Colonic mucosa (tissue), 4 donors: ENCODE results near the gene FBN1. TPM values are rescaled to one million over a fixed set of nuclear protein-coding genes. Genes with fewer than 3 reads are reported as not detected.

Source experiments
- DNase-seq: peaks from one replicate; pipeline ENCODE4 v3.0.0-alpha.2; 2020
- H3K27ac ChIP-seq: fragments of 200-600 bp; one replicate; pipeline ENCODE4 v1.8.0; 2021
- H3K27me3 ChIP-seq: fragments of 200-600 bp; one replicate; pipeline ENCODE4 v1.8.0; 2021
- H3K36me3 ChIP-seq: fragments of 200-600 bp; one replicate; pipeline ENCODE4 v1.8.0; 2021
- H3K4me1 ChIP-seq: fragments of 200-600 bp; one replicate; pipeline ENCODE4 v1.8.0; 2021; ENCODE audit warnings: mild to moderate bottlenecking
- H3K4me3 ChIP-seq: fragments of 200-600 bp; one replicate; pipeline ENCODE4 v1.8.0; 2021
- H3K9ac ChIP-seq, 2 donors: one replicate each; pipeline ENCODE4 v1.7.0; 2013; ENCODE audit warnings: control low read depth in 2 of 2, low read depth in 2 of 2, low read length in 2 of 2
- H3K9me3 ChIP-seq: fragments of 200-600 bp; one replicate; pipeline ENCODE4 v1.8.0; 2021
- intact Hi-C: fragments of 100-400 bp; cut with DNase I; formaldehyde crosslinking; loops from one replicate; pipeline ENCODE4 v1.14.1; 2022
- total RNA-seq, 2 donors: library from RNA; stranded (reverse); fragmentation: NEBNext Ultra II Directional in 1 of 2; extraction: Animal tissue kit (Norgen Biotek cat#: 25700) in 1 of 2; gene quantifications; one replicate each; pipeline ENCODE4 v1.2.1, GENCODE V29; 2021
- TF ChIP-seq, protein P1 (sequence below): fragments of 200-600 bp; IDR thresholded peaks from one replicate; pipeline ENCODE4 v1.8.0; 2022; ENCODE audit warnings: antibody characterized with exemption, mild to moderate bottlenecking
- donor health status: healthy.
- donor health status: DM: no; HTN: no; CAD: no.
- donor health status: DM: no; HTN: no; CAD: no.

FBN1 gene
- total RNA-seq, 2 donors from 2014 or later: 6.6 to 19.5 TPM

- Histone ChIP-seq H3K36me3 (no peaks in the 10 kb centered on the region), H3K27ac (no peak overlapping the region), H3K4me3 (no peak overlapping the region), H3K27me3 (no peaks in the 10 kb centered on the region), H3K9me3 (no peaks in the 10 kb centered on the region), H3K9ac (no peak overlapping the region), H3K4me1 (no peaks in the 10 kb centered on the region)
- intact Hi-C loops: no loop called here
- TF ChIP-seq, protein P1, sequence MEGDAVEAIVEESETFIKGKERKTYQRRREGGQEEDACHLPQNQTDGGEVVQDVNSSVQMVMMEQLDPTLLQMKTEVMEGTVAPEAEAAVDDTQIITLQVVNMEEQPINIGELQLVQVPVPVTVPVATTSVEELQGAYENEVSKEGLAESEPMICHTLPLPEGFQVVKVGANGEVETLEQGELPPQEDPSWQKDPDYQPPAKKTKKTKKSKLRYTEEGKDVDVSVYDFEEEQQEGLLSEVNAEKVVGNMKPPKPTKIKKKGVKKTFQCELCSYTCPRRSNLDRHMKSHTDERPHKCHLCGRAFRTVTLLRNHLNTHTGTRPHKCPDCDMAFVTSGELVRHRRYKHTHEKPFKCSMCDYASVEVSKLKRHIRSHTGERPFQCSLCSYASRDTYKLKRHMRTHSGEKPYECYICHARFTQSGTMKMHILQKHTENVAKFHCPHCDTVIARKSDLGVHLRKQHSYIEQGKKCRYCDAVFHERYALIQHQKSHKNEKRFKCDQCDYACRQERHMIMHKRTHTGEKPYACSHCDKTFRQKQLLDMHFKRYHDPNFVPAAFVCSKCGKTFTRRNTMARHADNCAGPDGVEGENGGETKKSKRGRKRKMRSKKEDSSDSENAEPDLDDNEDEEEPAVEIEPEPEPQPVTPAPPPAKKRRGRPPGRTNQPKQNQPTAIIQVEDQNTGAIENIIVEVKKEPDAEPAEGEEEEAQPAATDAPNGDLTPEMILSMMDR: no peak
- DNase-seq: no peak
Measured at GRCh38 chr15:48432688-48433087, 212.8 kb downstream of the FBN1 start.

DNA sequence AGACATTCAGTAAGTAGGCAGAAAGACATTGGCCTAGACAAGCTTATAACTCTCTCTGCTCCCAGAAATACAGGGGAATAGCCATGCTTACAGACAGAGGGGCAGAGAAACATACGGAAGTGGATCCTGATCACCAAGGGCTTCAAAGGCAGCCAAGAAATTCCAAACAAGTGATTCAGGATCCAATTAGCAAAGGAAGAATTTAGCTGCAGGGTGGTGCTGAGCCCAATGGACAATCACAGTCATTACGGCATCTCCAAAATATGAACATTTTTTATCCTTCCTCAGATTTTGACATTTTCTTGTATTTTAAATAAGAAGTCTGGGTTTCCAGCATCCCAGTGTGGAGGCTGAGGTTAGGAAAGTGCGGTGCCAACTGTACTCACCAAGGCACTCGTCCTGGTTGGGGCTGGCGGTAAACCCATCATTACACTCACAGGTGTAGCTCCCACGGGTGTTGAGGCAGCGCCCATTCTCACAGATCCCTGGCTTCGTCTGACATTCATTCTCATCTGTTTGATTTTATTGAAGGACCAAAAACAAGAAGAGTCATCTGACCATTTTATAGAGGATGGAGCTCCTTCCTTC, 217.5 kb downstream of the FBN1 start:
- no peak for DNase-seq
- Histone ChIP-seq H3K4me1 (no peaks in the 10 kb centered on the region), H3K27ac (no peak overlapping the region), H3K9me3 (no peaks in the 10 kb centered on the region), H3K4me3 (no peak overlapping the region), H3K36me3 (no peaks in the 10 kb centered on the region), H3K9ac (no peak overlapping the region), H3K27me3 (no peaks in the 10 kb centered on the region)
- TF ChIP-seq, protein P1: no peak
- intact Hi-C loops: no loop called here

- no peak for DNase-seq
- no peak overlapping the region for H3K27ac ChIP-seq
- no peaks in the 10 kb centered on the region for H3K9me3 ChIP-seq
- H3K4me1 ChIP-seq: no peaks in the 10 kb centered on the region
- H3K27me3 ChIP-seq: no peaks in the 10 kb centered on the region
- H3K36me3 ChIP-seq: no peaks in the 10 kb centered on the region
- TF ChIP-seq, protein P1: no peak
- intact Hi-C loops: no loop called here
- no peak overlapping the region for H3K9ac ChIP-seq
- no peak overlapping the region for H3K4me3 ChIP-seq
Measured at GRCh38 chr15:48427479-48427878, 218.0 kb downstream of the FBN1 start.

- Histone ChIP-seq H3K27ac (no peak overlapping the region), H3K27me3 (no peaks in the 10 kb centered on the region), H3K9ac (no peak overlapping the region), H3K4me1 (no peaks in the 10 kb centered on the region), H3K4me3 (no peak overlapping the region), H3K9me3 (no peaks in the 10 kb centered on the region), H3K36me3 (no peaks in the 10 kb centered on the region)
- intact Hi-C loops: no loop called here
- DNase-seq: no peak
- TF ChIP-seq, protein P1: no peak
Measured at GRCh38 chr15:48426941-48427340, 218.6 kb downstream of the FBN1 start.

GRCh38 chr15:48426044-48426443, 219.5 kb downstream of the FBN1 start:
- H3K9me3 ChIP-seq: no peaks in the 10 kb centered on the region
- TF ChIP-seq, protein P1: no peak
- H3K9ac ChIP-seq: no peak overlapping the region
- H3K36me3 ChIP-seq: no peaks in the 10 kb centered on the region
- H3K27me3 ChIP-seq: no peaks in the 10 kb centered on the region
- H3K4me1 ChIP-seq: no peaks in the 10 kb centered on the region
- no peak for DNase-seq
- no peak overlapping the region for H3K4me3 ChIP-seq
- intact Hi-C loops: no loop called here
- H3K27ac ChIP-seq: no peak overlapping the region
